Muscle of back (tissue), 11 donors: ENCODE measurements around the gene TARBP1. TPM values are rescaled to one million over a fixed set of nuclear protein-coding genes. Genes with fewer than 3 reads are reported as not detected.

Experiments
- DNase-seq, 3 donors: peaks; one replicate each; pipeline versions ENCODE4 v3.0.0 to v3.0.0-alpha.2; 2013
- polyA plus RNA-seq, 10 donors: library from polyadenylated mRNA; unstranded; fragments of 120-200 nt; gene quantifications; one replicate each; pipeline ENCODE4 v1.2.1, GENCODE V29; 2013; ENCODE audit not compliant: insufficient read length in 10 of 10

TARBP1 gene
- polyA plus RNA-seq, 10 donors: 16.1 to 57.3 (median 23.6) TPM

DNA sequence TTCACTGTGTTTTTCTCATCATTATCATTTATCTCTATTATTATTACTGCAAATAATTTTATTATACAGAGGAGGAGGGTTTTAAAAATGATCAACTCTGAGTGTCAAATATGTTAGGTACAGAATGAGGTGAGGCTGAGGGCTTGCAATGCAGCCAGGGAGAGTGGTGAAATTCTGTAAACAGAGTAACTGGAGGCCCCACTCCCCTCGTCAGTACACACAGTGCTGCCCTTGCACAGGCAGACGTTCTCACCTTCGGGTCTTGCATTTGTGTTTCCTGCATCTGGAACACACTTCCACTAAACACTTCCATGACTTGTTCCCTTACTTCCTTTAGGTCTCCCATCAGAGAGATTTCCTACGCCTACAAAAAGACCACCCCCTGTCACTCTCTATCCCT is 130.0 kb downstream of the TARBP1 start:
- no peak for DNase-seq

DNA sequence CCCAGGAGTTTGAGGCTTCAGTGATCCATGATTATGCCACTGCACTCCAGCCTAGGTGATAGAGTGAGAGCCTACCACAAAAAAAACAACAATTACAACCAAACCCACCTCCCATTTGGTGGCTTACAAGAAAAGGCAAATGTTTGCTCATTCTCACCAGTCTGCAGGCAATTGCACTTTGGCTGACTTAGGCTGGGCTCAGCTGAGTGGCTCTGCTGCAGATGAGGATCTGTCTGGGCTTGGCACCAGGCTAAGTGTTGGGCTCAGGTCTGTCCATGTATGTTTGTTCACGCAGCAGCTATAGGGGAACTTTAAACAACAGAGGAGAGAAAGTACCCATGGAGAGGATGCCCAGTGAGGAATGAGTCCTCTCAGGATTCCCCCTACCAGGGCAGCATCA is 133.7 kb downstream of the TARBP1 start:
- DNase-seq: no peak

DNA sequence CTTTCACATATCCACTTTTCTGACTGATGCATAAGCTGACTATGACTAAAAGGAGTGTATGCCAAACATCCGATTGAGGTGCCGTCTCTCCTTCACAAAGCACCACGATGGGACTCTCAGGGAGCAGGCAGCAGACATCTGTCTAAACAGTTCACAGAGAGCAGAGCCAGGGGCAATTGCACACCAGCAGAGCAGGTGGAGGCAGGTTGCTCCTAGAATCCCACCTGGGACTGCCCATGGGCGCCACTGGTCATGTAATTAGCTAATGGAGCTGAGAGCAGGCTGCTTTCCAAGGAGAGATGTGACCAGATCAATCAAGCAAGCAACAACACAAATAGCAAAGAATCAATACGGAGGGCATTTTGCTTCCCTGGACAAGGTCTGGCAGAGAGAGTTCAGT is 136.2 kb downstream of the TARBP1 start:
- no peak for DNase-seq

Other genes starting within 250 kb of the TARBP1 start
- 10 to 100 TPM; 25.0 to 34.5 (median 30.4) TPM for gene COA6, start 105.7 kb downstream of the TARBP1 start, polyA plus RNA-seq
- 10 to 100 TPM; 56.1 to 83.4 (median 73.6) TPM for gene IRF2BP2, start 131.0 kb upstream of the TARBP1 start, polyA plus RNA-seq